Measurements from ENCODE around the gene TTI1.

TTI1 gene

GRCh38 chr20:37943501-37944455 lies 89.5 kb downstream of the TTI1 start:
- in situ Hi-C loops (cut with MboI; ENCODE audit: low sequenced_read_pairs): no loop called here

- in situ Hi-C loops (cut with MboI; ENCODE audit: low sequenced_read_pairs): no loop called here
Measured at GRCh38 chr20:37943033-37943432, 90.2 kb downstream of the TTI1 start.

- in situ Hi-C loops (cut with MboI; ENCODE audit: low sequenced_read_pairs): no loop called here
Measured at GRCh38 chr20:37941992-37942391, 91.3 kb downstream of the TTI1 start.

- in situ Hi-C loops (cut with MboI; ENCODE audit: low sequenced_read_pairs): no loop called here
Measured at GRCh38 chr20:37941332-37941731, 91.9 kb downstream of the TTI1 start.

GRCh38 chr20:37940858-37941257 lies 92.4 kb downstream of the TTI1 start:
- in situ Hi-C loops (cut with MboI; ENCODE audit: low sequenced_read_pairs): no loop called here

- in situ Hi-C loops (cut with MboI; ENCODE audit: low sequenced_read_pairs): no loop called here
Measured at GRCh38 chr20:37939701-37940560, 93.3 kb downstream of the TTI1 start.

GRCh38 chr20:37938954-37939353 lies 94.3 kb downstream of the TTI1 start:
- in situ Hi-C loops (cut with MboI; ENCODE audit: low sequenced_read_pairs): no loop called here

- in situ Hi-C loops (cut with MboI; ENCODE audit: low sequenced_read_pairs): no loop called here
Measured at GRCh38 chr20:37938181-37938750, 95.0 kb downstream of the TTI1 start.

- in situ Hi-C loops (cut with MboI; ENCODE audit: low sequenced_read_pairs): no loop called here
Measured at GRCh38 chr20:37937686-37938085, 95.6 kb downstream of the TTI1 start.

GRCh38 chr20:37936451-37936850 lies 96.8 kb downstream of the TTI1 start:
- in situ Hi-C loops (cut with MboI; ENCODE audit: low sequenced_read_pairs): no loop called here

- in situ Hi-C loops (cut with MboI; ENCODE audit: low sequenced_read_pairs): no loop called here
Measured at GRCh38 chr20:37936041-37936440, 97.2 kb downstream of the TTI1 start.

GRCh38 chr20:37935435-37935834 lies 97.8 kb downstream of the TTI1 start:
- in situ Hi-C loops (cut with MboI; ENCODE audit: low sequenced_read_pairs): no loop called here

GRCh38 chr20:37934634-37935375 lies 98.5 kb downstream of the TTI1 start:
- in situ Hi-C loops (cut with MboI; ENCODE audit: low sequenced_read_pairs): no loop called here

GRCh38 chr20:37933786-37934633 lies 99.2 kb downstream of the TTI1 start:
- in situ Hi-C loops (cut with MboI; ENCODE audit: low sequenced_read_pairs): no loop called here
